WI38 (cell line): ENCODE results near the gene FAM107A.
A peak's percentile ranks its signal among the peaks of the same experiment; 100 is the strongest.

Experiments
- H3K4me3 ChIP-seq: 2 replicates; pipeline ENCODE4 v1.5.1; 2011; ENCODE audit warnings: low read depth, mild to moderate bottlenecking, control low read depth, low read length
- TF ChIP-seq, protein P1 (sequence below): IDR thresholded peaks from 2 replicates; pipeline ENCODE4 v1.5.1; 2012; ENCODE audit warnings: low read depth, mild to moderate bottlenecking, control low read depth, low read length

Gene FAM107A

DNA sequence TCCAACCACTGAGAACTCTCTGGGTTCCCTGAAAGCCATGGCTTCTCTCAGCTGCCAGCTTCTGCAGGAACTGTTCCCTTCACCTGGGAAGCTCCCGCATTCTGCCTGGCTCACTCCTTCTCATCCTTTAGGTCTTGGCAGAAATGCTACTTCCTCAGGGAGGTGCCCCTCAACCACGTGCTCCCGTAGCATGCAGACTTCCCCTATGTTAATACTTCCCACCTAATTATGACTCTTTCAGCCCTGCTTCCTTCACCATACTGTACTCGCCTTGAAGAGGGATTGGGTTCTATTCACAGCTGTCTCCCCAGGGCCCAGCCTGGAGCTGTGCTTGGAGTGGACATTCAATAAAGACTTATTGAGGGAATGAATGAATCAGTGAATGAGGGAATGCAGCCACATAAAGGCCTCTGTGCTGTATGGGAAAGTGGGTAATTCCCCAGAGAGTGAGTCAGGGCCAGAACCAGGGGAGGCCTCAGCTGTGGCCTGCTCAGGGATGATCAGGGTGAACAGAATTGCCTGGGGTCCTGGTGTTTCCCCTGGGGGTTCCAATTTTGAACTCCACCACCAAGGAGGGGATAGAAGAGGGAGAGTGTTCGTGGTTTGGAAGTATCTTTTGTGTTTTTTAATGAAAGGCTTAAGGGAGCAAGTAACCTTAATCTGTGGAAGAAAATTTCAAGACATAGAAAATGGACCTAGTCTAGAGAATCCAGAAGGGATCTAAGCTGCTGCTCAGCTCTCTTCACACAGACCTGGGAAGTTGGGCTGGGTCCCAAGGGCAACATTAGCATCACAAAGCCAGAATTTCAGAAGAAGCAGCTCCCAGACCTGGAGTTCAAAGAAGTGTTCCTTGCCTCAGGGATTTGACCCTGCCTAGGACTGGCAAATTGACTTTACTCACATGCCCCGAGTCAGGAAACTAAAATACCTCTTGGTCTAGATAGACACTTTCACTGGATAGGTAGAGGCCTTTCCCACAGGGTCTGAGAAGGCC is 14.6 kb upstream of the FAM107A start:
- no peak overlapping the region for H3K4me3 ChIP-seq
- TF ChIP-seq, protein P1, sequence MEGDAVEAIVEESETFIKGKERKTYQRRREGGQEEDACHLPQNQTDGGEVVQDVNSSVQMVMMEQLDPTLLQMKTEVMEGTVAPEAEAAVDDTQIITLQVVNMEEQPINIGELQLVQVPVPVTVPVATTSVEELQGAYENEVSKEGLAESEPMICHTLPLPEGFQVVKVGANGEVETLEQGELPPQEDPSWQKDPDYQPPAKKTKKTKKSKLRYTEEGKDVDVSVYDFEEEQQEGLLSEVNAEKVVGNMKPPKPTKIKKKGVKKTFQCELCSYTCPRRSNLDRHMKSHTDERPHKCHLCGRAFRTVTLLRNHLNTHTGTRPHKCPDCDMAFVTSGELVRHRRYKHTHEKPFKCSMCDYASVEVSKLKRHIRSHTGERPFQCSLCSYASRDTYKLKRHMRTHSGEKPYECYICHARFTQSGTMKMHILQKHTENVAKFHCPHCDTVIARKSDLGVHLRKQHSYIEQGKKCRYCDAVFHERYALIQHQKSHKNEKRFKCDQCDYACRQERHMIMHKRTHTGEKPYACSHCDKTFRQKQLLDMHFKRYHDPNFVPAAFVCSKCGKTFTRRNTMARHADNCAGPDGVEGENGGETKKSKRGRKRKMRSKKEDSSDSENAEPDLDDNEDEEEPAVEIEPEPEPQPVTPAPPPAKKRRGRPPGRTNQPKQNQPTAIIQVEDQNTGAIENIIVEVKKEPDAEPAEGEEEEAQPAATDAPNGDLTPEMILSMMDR: no peak

DNA sequence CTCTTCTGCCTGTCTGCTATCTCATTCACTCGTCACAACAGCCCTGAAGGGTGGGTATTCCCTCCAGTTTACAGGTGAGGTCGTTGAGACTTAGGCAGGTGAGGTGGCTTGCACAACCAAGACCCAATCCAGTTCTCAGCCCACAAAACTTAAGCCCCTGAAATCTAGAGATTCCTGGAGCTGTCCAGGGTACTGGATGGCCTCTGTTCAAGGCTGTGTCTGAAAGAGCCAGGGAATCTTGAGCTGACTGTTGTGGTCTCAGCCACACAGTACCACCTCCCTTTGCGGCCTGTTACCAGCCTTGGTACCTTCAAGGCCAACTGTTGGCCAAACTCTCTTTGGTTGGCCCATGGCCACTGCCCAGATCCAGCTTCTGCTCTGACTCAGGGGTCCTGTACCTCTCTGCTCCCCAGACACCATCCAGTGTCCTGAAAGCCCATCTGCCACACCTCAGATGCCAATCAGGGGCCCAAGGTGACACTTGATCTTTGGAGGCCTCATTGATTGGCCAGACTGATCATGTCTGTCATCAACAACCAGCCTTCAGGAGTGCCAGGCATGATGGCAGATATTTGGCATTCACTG is 10.9 kb upstream of the FAM107A start:
- H3K4me3 ChIP-seq: no peak overlapping the region
- TF ChIP-seq, protein P1: no peak

DNA sequence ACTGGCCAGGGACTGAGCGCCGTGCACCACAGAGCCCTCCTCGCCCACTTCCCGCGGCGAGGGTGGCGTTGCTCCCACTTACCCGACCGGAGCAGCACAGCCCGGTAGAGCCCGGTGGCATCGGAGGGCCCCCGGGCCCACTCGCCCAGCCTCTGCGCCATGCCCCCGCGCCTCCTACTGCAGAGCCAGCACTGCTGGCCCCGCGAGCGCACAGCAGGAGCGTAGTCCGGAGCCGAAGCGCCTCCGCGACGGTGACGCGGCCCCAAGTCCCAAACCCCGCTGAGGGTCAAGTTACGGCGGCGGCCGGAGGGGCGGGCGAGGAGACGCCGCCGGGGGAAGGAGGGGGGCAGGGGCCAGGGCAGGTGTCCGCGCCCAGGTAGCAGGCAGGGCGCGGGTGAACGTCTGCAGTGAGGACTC is 9.6 kb upstream of the FAM107A start:
- TF ChIP-seq, protein P1: no peak
- H3K4me3 ChIP-seq: no peak overlapping the region

DNA sequence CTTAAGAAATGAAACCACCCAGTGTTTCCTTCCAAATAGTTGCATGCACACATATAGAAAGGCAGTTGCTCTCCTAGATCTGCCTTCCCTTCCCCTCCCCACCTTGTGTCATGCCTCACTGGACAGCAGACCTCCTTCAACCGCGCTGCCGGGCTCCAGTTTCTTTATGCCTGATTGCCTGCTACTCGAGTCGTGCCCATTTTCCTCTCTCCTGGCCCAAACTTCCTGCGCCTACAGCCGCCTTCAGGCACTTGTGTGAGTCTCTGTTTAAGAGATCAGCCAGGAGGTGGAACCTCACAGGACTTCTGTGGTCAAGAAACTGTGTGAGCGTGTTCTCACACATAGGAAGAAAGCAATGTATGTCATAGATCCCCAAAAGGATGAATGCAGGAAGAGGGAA is 8.8 kb upstream of the FAM107A start:
- TF ChIP-seq, protein P1: no peak
- no peak overlapping the region; the same call in 1 of the 2 replicates for H3K4me3 ChIP-seq

DNA sequence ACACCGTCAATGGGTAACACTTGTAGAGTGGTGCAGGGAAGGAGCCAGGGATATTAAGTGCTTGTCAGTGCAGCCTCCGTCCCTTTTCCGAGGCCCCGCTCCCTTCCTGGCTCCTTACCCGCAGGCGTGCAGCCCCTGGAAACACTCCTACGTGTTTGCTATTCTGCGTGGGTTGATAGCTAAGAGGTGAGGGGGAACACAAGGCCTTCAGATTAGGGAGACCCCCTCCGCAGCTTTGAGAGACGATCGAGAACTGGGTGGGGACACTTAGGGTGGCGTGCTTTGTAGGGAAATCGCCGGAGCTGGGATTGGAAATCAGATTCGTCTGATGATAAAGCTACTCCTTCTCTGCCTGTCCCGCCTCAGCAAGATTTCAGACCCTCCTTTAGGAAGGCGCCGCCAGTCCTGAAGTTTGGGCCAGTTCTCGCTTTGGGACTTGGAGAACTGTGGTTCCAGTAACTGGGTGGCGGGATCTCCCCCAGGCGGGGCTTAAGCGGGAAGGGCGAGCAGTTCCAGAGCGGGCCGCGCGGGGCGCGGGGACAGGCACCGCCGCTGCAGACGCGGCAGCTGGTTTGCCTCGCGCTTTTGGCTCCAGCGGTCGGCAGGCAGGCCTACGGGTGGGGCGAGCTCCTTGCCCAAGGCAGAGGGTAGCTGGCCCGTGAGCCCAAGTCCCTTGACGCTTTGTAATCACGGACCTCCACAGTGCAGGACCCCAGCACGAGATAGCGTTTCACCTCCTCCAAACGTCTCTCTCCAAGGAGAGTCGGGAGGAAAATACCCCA is 8.0 kb upstream of the FAM107A start:
- TF ChIP-seq, protein P1: peak; percentile 92
- H3K4me3 ChIP-seq: peak overlapping the region; percentile 73

DNA sequence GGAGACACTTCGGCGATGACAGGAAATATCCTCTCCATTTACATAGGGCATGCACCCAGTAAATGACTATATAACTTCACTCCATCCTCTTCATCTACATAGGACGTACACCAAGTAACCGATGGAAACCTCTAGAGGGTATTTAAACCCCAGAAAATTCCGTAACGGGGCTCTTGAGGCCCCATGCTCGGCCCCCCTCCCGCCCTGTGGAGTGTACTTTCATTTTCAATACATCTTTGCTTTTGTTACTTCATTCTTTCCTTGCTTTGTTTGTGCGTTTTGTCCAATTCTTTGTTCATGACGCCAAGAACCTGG is 7.5 kb upstream of the FAM107A start:
- TF ChIP-seq, protein P1: no peak
- H3K4me3 ChIP-seq: peak overlapping the region; percentile 73
